ENCODE measurements around the gene LEP.

LEP gene

DNA sequence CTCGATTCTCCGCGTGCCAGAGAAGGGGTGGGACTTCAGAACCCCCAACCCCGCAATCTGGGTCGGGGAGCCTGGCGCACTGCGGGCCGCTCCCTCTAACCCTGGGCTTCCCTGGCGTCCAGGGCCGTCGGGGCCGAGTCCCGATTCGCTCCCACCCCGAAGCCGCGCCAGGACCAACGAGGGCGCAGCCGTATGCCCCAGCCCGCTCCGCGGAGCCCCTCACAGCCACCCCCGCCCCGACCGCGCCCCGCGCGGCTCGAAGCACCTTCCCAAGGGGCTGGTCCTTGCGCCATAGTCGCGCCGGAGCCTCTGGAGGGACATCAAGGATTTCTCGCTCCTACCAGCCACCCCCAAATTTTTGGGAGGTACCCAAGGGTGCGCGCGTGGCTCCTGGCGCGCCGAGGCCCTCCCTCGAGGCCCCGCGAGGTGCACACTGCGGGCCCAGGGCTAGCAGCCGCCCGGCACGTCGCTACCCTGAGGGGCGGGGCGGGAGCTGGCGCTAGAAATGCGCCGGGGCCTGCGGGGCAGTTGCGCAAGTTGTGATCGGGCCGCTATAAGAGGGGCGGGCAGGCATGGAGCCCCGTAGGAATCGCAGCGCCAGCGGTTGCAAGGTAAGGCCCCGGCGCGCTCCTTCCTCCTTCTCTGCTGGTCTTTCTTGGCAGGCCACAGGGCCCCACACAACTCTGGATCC lies at the start of gene LEP:
Gene LEP, plus strand, starts transcription at position 583 of the 691 bp plus-strand sequence. CDS start 10,741 bp downstream, outside the sequence.
- DNase-seq, result no peak

DNA sequence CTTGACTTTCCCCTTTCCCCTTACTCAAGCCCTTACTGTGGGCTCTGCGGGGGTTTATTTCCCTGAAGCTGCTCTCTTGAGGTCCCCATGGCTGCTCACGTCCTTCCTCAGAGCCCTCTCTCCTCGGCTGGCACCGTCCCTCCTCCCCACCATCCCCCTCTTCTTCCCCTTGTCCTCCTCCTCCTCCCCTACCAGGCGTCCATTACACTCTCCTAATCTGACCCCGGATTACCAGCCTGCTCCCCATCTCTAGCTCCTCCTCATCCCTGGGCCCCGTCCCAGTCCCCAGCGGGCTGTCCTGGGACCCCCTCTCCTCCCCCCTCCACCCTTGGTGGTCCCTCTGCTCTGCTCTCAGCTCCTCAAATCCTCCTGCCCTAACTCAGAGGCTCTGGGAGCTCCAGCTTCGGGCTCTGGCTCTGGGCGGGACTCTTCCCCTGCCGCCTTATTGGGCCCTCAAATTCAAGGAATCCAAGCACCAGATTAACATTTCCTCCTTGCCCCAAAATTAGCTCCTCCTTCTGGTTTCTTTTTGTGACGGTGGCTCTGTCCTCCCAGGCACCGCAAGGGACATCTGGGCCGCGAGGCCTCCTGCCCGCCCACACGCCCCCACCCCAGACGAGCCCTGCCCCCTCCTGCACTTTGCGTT lies 48.5 kb upstream of the LEP start:
- DNase-seq, result no peak

DNA sequence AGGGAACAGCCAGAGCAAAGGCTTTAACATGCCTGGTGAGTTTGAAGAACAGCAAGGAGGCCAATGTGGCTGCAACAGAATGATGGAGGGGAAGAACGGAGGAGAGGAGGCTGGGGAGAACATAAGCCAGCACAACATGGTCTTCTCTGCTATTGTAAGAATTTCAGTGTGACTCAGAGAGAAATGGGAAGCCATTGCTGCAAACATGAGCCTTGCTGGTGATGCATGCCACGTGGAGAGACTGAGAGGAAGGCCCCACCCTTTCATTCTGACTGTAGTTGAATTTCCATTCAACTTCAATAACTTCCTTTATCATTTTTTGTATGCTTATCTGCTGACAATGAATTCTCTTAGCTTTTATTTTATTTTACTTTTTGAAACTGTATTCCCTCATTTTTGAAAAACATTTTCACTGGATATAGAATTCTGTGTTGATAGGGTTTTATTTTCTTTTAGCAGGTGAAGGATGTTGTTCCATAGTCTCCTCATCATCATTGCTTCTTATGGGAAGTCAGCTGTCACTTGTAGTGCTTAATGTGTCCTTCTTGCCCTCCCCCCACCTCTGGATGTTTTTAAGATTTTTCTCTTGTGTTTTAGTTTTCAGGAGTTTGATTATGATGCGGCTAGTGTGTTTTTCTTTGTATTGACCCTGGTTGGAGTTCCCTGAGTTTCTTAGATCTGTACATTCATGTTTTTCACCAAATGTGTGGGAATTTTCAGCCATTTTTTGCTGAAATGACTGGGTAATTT lies 46.4 kb upstream of the LEP start:
- peak in 1 of 2 experiments; percentile 15 for DNase-seq

DNA sequence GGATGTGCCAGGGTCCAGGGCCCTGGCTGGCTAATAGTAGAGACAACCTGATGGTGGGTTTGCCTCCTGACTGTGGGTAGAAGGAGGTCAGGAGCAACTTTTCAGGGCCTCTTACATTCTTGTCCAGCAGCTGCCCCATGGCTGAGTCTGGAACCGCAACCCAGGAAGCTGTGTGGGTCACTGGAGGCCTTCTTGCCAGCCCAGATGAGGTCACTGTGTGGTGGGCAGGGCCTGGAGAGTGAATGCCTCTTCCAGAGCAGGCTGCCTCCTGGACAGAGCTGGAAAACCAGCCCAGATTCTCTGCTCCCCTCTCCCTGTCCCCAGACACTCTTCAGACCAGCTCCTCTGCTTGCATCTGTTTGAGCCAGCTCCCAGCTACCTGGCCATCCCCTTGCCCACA lies 43.5 kb upstream of the LEP start:
- no peak for DNase-seq

DNA sequence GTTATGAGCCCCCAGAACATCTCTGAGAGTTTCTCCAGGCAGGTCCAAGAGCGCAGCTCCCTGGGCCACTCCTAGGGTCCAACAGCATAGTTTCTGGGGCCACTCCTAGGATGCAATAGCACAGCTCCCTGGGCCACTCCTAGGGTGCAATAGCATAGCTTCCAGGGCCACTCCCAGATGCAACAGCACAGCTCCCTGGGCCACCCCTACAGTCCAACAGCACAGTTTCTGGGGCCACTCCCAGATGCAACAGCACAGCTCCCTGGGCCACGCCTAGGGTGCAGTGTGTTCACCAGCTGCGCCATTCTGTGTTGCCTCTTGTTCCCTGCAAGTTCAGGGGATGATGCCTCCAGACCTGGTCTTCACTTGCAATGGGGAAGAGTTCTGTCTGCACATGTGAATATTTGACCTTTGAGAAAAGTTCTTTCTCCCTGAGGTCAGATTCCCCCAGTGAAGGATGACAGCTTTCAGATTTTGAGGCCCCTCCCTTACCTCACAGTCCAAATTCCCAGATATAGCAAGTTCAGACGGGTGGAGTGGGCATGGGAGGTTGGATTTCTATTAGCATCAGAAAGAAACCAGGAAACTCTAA lies 43.0 kb upstream of the LEP start:
- no peak for DNase-seq

DNA sequence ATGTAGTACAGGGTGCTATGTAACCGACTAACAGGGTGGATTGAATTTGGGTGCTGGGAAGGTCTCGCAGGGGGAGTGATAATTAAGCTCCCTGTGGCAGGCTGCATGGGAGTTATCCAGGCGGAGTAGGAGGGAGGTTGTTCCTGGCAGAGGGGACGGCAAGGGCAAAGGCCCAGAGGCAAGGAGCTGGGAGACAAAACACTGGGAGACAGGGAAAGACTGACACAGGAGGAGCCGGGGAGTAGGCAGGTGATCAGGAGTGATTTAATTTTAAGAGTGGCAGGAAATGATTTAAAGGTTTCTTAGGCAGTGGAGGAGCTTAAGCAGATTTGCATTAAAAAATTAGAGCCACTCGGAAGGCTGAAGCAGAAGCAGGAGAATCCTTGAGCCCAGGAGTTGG lies 40.7 kb upstream of the LEP start:
- DNase-seq, result no peak

DNA sequence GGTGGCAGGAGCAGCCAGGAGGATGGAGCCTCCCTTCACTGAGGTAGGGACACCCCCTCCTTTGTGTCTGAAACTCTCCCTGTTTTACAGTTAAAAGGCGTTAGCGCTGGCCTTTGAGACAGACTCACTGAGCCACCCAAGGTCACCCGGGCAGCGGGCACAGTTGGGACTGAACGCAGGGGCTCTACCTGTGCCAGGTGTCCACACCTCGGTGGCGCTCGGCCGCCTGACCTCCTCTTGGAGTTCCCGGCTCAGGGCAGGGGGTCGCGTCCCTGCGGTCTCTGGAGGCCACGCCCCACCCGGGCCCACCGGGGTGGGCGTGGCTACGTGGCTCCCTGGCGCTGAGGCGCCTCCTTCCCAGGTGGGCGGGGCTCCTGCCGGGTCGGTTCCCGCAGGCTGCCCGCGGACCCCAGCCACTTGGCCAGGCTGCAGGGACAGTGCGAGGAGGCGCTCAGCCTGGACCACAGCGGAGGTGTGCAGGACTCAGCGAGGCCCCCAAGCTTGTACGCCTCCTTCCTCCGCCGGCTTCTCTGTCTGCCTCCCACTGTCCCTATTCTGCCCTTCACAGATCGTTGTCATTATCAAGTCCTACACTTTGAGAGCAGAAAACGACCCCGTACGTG lies 39.9 kb upstream of the LEP start:
- DNase-seq, result no peak

DNA sequence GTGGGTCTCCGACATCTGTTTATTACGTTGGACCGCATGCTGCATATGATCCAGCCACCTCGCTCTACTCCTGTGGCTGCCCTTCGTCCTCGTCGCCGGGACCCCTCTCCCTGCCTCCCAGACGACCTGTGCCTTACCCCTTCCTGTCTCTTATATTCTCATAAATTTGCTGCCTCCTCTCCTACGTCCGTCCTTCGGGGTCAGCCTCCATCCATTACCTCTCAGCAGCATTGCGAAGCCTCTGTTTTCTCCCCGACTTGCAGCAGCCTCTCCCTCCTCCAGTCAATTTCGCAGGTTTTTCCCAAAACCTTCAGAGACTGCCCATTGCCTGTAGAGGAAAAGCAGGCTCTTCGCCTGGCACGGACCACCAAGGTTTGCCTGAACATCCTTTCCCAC lies 39.4 kb upstream of the LEP start:
- no peak for DNase-seq

DNA sequence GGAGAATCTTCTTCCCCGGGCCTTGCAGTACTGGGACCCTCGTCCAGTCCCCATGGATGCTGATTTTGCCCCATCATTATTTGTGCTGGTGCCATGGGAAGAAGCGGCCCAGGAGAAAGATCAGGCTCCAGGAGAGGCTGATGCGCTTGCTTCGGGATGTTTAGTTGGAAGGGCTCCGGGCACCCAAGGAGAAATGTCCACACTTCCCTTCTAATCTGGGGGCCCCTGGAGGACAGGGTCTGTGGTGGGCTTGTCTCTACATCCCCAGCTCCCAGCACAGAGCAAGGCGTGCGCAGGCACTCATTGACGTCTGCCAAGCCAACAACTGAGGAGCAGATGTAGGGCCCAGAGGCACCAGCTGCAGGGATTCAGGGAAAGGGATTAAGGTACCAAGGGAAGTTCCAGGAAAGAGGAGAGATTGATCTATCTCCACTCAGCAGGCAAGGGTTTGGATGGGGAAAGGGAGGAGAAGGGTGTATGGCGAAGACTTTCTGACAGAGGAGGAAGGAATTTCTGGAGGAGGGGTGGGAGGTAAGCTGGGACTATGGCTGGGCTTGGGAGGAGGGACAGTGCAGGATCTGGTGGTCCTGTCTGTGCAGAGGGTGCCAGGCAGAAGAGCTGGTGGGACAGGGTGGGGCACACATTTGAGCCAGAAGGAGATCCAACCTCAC lies 38.7 kb upstream of the LEP start:
- DNase-seq, result no peak

DNA sequence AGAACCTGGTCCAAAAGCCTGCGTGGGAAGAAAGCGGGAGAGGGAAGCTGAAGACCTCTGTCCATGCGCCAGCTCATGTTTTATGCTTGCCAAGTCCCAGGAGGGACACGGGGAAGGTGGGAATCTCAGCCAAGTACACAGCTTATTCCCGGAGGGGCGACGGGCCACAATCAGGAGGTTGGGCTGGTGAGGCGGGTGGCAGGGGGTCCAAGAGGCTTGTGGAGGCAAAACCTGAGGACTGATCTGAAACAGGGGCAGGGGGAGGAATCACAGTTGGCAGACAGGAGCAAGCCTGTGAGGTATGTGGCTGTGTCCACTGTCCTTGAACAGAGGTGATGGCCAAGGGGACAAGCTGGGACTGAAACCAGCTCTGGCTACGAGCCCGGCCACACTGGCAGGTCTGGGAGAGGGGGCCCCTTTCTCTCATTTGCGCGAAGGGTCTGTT lies 38.0 kb upstream of the LEP start:
- DNase-seq, result no peak

DNA sequence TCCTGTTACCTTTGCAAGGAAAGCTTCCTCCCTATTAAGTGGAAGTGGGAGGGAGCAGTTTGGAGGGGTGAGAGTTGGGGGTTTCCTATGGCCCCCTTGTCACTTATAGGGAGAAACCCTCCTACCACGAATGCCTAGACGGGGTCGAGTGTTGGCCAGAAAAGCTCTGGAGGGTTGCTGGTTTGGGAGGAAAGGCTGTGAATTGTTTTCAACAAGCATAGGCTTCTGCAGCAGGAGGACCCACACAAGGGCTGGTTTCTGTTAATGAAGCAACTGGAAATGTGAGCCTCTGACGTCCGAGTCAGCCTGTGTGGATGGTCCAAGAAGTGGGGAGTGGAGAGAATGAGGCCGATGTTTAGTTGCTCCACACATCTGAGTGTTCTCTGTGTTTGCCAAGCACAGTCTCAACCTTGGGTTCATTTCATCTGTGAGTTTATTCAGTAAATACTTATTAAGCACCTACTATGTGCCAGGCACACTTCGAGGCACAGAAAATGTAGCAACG lies 37.3 kb upstream of the LEP start:
- no peak for DNase-seq

DNA sequence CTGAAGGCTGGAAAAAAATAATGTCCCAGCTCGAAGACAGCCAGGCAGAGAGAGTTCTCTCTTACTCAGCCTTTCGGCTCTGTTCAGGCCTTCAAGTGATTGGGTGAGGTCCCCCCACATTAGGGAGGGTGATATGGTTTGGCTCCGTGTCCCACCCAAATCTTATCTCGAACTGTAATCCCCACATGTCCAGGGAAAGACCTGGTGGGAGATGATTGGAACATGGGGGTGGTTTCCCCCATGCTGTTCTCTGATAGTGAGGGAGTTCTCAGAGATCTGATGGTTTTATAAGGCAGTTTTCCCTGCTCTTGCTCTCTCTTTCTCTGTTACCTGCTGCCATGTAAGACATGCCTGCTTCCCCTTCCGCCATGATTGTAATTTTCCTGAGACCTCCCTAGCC lies 36.6 kb upstream of the LEP start:
- DNase-seq, result no peak

DNA sequence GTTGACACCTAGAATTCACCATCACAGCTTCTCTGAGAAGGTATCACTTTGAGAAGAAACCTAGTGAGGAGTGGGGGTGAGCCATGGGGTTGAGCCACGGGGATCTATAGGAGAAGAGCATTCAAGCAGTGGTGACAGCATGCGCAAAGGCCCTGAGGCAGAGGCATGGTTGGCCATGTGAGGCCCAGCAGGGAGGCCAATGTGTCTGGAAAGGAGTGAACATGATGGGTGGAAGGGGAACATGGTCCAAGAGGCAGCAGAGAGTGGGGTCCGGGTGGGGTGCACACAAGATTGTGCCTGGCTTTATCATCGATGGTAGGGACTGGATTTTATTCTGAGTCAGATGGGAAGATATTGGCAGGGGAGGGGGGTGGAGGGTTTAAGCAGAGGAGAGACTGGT lies 36.0 kb upstream of the LEP start:
- no peak for DNase-seq

DNA sequence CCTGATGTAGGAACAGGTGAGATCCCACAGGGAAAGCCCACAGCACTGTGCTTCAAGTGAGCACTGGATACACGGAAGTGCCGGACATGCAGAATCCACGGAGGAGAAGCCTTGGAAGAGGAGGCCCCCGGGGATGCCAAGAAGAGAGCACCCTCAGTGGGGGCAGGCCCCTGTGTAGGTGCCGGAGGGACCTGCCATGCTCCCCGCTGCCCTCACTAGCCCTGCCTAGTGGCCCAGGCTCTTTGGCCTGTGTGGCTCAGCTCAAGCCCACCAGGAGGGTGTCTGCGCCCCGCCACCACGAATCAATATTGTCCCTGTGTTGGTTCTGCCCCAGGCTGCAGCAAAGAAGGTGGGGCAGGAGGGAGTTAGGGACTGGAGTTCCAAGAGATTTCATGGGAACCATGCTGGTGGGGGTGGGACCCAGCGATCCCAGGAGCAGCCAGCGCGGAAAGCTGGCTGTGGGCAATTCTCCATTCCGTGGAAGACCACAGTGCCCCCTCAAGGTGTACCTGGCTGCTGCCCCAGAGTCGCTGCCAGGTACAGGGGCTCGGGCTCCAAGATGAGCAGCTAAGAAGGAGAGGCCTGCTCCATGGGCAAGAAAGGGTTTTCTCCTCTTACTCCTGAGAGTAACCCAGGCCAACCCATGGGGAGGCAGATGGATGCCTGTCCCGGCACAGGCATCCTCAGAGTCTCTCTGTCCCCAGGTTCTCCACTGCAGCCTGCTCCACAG lies 34.9 kb upstream of the LEP start:
- DNase-seq, result no peak

DNA sequence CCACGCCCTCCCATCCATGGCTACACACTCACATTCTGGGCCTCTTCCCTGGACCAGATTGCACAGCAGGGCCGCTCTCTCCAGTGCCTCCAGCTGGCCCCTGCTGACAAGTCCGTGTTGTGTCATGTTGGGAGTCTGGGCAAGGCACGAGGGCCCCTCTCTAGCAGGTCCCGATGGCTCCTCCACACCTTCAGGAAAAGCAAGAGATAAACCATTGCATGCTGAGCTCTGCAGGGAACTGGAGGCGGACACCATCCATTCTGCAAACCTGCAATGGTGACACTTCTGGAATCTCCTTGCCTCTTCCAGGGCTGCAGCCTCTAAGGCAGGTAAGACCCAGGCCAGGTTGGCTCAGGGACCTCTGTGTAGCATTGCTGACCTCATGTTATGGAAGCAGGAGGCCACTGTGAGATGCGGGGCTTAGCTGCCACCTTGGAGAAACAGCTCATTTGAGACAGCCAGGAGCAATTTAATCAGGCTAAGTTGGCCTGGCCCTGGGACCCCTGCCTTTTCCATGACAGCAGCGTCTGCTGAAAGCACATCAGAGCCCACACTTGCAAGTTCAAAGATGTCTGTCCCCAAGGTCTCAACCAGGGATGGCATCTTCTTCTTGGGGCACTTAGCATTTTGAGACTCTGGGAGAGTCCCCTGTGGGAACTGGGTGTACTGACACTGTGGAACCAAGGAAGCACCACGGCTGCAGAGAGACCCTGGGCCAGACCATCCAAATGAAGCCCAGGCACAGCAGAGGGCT lies 34.2 kb upstream of the LEP start:
- DNase-seq, result no peak

DNA sequence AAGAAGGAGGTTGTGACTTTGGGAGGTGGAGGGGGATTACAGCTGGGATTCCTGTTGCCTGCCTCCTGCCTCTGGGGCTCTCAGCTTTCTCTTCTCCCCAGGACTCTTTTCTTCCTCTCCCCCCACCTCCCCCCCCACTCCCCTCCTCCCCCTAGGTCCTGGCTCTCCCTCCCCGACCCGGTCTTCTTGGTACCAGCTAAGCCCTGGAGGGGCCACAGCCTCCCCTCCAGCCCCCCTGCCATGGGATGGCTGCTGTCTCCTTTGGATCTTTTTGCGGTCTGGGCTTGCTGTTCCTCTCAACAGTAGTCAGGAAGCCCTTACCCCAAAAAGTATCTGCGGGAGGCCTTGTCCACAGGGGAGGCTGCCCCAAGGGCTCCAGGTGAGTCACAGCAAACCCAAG lies 33.5 kb upstream of the LEP start:
- DNase-seq, result no peak

DNA sequence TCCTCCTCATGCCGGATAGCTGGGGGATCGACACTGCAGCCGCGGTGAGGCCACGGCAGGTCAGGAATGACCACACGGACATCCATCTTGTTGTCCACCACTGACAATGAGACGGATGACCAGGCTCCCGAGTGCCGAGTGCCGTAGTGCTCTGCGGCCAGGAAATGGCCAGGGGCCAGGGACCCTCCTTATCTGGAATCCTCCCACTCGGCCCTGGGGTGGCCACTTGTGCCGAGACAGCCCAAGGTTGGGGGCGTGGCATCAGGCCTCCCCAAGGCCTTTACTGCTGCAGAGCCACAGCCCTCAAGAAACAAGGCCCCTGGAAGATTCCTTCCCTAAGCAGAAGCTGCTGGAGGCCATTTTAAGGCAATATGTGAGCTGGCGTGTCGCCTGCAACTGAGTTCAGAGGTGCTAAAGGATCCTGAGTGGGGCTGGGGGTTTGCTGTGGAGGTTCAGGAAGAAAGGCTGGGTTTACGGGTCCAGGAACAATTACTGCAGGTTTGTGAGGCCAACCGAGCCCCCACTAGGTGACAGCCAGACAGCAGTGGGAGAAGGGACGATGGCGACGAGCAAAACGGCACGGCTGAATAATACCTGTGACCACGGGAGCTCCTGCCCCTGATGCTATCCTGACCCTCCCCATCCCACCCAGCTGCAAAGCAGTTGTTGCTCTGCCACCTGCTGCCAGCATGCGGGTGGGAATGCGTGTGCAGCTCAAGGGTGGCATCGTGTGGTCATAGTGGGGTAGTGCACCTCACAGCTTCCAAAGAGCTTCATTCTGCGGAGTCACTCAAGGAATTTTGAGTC lies 31.6 kb upstream of the LEP start:
- peak; percentile 73 to 74 for DNase-seq

DNA sequence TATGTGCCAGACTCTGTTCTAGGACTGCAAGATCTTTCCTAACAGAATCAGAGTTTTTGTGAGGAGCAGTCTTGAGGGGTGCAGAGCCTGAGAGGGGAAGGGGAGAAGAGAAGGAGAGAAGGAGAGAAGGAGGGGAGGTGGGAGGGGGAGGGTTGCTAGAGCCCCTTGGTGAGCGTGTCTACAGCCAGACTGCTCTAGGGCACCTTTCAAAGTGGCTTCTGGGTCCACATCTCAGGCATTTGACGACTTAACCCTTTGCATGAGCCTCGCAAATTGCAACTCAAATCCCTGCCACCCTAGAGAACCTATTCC lies 31.1 kb upstream of the LEP start:
- DNase-seq, result no peak

DNA sequence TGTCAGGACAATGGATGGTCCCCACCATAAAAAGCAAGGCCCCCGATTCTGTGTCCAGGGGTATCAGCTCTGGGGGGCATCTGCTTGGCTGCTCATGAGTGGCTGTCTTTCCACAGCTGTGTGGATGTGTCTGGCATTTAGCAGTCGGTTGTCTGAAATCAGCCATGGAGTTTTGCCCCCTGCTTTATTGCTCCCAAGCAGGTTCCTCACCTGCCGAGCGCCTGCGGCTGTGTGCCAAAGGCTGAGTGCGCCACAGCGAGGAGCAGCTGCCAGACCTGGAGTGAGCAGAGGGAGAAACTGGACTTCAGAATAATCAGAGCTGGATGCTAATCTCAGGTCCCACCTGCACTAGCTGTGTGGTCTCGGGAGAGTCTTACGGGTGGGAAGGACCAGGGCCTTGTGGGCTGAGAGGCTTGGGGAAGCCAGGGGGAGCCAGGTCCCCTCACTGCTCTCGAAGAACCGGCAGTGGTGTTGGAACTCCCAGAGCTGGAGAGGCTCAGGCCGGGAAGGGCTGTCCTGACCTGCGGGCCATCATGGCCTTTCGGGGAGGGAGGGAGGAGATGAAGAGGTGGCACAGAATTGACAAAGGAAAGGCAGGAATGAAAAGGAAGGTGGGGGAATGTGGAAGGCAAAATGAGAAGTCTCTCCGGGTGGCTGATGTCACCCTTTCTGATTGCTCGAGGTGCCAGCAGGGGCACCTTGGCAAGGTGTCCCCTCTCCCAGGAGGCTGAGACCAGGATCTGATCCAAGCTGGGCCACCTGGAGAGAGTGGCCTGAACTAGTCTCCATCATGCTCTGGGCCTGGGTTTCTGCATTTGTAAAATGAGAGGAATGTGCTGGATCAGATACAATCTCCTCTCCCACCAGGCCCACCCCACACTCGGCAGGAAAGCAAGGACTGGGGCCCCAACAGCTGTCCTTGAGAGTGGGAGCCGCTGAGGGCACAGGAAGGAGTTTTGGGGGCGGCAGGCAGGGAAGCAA lies 30.2 kb upstream of the LEP start:
- DNase-seq, result no peak

All from Kasumi-1 (cell line).